ENCODE results near the gene PKMYT1.

- TF ChIP-seq, protein P1, sequence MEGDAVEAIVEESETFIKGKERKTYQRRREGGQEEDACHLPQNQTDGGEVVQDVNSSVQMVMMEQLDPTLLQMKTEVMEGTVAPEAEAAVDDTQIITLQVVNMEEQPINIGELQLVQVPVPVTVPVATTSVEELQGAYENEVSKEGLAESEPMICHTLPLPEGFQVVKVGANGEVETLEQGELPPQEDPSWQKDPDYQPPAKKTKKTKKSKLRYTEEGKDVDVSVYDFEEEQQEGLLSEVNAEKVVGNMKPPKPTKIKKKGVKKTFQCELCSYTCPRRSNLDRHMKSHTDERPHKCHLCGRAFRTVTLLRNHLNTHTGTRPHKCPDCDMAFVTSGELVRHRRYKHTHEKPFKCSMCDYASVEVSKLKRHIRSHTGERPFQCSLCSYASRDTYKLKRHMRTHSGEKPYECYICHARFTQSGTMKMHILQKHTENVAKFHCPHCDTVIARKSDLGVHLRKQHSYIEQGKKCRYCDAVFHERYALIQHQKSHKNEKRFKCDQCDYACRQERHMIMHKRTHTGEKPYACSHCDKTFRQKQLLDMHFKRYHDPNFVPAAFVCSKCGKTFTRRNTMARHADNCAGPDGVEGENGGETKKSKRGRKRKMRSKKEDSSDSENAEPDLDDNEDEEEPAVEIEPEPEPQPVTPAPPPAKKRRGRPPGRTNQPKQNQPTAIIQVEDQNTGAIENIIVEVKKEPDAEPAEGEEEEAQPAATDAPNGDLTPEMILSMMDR (conservative IDR thresholded peaks at IDR 0.05 in 1 of 2, IDR thresholded peaks at IDR 0.05 in 1 of 2; ENCODE audit: extremely low read depth in 1 of 2, insufficient read depth in 1 of 2, low read depth in 1 of 2, low read length in 2 of 2) = no peak
- no peak for TF ChIP-seq EZH2 (IDR thresholded peaks at IDR 0.05; ENCODE audit: borderline replicate concordance, low read length)
These were observed 5.0 kb downstream of the PKMYT1 start for GRCh38 chr16:2975161-2975795.

All from mammary epithelial cell (primary cell).